ENCODE data around the gene GCNT2.

GCNT2 gene

DNA sequence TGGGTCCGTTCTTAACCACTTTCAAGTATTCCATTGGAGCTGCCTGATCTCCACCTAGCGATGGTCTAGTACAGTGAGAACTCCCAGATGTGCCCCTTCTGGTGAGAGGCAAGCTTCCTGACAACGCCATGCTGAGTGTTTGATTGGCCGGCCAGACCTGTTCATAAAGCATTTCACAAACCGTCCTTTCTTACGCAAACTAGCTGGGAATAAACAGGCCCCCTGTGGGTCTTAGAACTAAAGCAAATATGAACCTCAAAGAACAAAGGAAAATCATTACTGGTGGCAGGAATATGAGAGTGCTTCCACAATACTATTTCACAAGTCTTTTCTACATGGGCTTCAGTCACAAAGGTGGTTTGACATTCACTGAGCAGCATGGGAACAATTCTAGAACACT lies 15.6 kb upstream of the GCNT2 start:
- no peak overlapping the region for H3K4me3 ChIP-seq (ENCODE audit: low read length)
- TF ChIP-seq CTCF (conservative IDR thresholded peaks at IDR 0.05; ENCODE audit: low read length), result no peak
- no peak for DNase-seq (ENCODE audit: low read depth)

- no peak overlapping the region for H3K4me3 ChIP-seq (ENCODE audit: low read length)
- no peak for DNase-seq (ENCODE audit: low read depth)
- TF ChIP-seq CTCF (conservative IDR thresholded peaks at IDR 0.05; ENCODE audit: low read length), result no peak
These were observed 13.9 kb upstream of the GCNT2 start for GRCh38 chr6:10507298-10507697.

DNA sequence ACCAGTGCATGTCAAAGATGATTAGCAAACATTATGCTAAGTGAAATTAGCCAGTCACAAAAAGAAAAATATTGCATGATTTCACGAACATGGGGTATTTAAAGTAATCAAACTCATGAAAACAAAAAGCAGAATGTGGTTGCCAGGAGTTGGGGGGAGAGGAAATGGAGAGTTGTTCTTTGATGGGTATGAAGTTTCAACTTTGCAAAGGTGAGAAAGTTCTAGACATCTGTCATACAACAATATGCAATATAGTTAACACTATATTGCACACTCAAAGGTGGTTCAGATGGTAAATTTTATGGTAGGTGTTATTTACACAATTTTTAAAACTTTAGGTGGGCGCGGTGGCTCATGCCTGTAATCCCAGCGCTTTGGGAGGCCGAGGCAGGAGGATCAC lies 13.4 kb upstream of the GCNT2 start:
- H3K4me3 ChIP-seq (ENCODE audit: low read length), result no peak overlapping the region
- DNase-seq (ENCODE audit: low read depth), result no peak
- no peak for TF ChIP-seq CTCF (conservative IDR thresholded peaks at IDR 0.05; ENCODE audit: low read length)

- peak; percentile 11 for DNase-seq (ENCODE audit: low read depth)
- no peak overlapping the region for H3K4me3 ChIP-seq (ENCODE audit: low read length)
- peak; percentile 48 for TF ChIP-seq CTCF (conservative IDR thresholded peaks at IDR 0.05; ENCODE audit: low read length)
These were observed 10.4 kb upstream of the GCNT2 start for GRCh38 chr6:10510592-10511367.

GRCh38 chr6:10511477-10511876 lies 9.7 kb upstream of the GCNT2 start:
- H3K4me3 ChIP-seq (ENCODE audit: low read length), result no peak overlapping the region
- DNase-seq (ENCODE audit: low read depth), result peak; percentile 8
- TF ChIP-seq CTCF (conservative IDR thresholded peaks at IDR 0.05; ENCODE audit: low read length), result no peak

GRCh38 chr6:10513544-10513943 lies 7.6 kb upstream of the GCNT2 start:
- H3K4me3 ChIP-seq (ENCODE audit: low read length), result no peak overlapping the region
- no peak for DNase-seq (ENCODE audit: low read depth)
- no peak for TF ChIP-seq CTCF (conservative IDR thresholded peaks at IDR 0.05; ENCODE audit: low read length)

DNA sequence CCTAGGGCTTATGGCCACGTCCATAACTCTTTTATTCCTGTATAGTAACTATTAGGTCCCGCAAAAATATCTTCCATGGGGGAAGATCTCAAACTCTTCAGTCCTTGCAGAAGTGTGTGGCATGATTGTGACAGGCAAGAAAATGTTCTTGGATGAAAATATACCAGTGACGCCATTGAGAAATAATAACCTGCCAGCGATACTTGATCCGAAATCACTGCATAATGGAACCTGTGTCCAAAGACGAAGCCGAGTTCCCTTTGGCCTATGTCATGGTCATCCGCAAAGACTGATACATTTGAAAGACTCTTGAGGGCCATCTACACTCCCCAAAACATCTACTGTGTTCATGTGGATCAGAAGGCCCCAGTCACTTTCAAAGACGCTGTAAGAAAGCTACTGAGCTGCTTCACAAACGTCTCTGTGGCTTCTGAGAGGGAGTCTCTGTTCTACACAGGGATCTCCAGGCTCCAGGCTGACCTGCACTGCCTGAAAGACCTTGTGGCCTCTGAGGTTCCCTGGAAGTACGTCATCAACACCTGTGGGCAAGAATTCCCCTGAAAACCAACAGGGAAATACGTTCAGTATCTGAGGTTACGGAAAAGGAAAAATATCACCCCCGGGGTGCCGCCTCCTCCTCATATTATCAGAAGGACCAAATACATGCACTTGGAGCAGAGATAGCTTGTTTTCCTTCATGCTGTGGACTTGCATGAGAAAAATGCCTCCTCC lies 6.9 kb upstream of the GCNT2 start:
- no peak for TF ChIP-seq CTCF (conservative IDR thresholded peaks at IDR 0.05; ENCODE audit: low read length)
- no peak overlapping the region for H3K4me3 ChIP-seq (ENCODE audit: low read length)
- DNase-seq (ENCODE audit: low read depth), result no peak
